Fibroblast of skin of left quadriceps (primary cell): Measurements from ENCODE around the gene HSD3B7.

Experiments used
- DNase-seq, 2 experiments: peaks; one replicate each; pipeline ENCODE4 v3.0.0-alpha.2; 2013; ENCODE audit warnings: low read depth in 2 of 2

HSD3B7 gene

DNA sequence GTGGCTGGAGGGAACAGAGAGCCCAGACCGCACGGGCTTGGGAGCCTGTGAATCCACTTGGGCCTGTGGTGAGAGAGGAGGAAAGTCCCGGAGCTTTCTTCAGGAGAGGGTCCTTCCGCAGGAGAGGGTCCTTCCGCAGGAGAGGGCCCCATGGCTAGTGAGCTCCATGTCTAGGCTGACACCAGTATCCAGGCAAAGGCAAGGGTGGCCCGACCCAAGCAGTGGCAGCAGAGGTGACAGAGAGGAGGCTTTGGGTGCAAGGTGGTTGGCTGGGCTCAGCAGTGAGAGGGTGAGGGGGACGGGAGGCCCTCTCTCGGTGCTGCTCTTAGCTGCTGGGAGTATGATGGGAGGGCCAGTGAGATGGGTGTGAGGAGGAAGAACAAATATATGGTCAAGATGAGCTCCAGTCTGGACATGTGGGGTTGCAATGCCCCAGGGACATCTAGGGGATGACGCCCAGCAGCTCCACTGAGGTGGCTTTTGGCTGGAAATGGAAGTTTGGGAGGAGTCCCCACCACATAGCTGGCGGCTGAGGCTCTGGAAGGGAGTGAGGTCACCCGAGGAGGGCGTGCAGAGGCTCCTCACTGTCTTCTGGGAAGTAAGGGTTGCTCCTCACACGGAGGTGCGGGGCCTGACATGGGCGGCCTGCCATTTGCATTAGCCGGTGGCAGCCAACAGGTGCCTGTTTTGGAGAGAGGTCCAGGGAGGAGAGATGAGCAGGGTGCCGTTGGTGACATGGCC lies 2.3 kb upstream of the HSD3B7 start:
- no peak for DNase-seq

GRCh38 chr16:30983289-30983889 lies 1.6 kb upstream of the HSD3B7 start:
- no peak for DNase-seq

DNA sequence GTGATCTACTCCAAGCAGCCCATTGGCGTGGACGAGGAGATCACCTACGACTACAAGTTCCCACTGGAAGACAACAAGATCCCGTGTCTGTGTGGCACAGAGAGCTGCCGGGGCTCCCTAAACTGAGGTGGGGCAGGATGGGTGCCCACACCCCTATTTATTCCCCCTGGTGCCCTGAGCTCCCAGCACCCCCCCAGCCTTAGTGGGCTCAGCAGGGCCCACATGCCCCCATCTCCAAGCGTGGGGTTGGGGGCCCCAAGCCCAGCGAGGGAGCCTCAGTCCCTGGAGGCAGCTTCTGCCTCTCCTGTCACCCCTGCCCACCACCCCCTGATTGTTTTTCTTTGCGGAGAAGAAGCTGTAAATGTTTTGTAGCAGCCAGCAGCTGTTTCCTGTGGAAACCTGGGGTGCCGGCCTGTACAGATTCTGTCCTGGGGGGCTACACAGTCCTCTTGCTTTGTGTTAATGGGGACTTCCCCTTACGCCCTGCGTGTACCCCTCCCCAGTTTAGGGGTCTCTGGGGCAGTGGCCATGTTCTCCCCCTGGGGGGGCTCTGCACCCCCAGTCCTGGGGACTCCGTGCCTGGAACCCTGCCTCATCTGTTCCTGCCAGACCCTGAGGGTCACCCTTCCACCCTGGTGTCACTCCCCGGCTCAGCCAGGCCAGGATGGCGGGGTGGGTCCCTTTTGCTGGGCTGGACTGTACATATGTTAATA lies 953 bp upstream of the HSD3B7 start:
- DNase-seq = no peak

GRCh38 chr16:30985401-30986128 lies 558 bp downstream of the HSD3B7 start:
- no peak for DNase-seq

GRCh38 chr16:30986129-30986991 lies 1.4 kb downstream of the HSD3B7 start:
- DNase-seq = no peak

DNA sequence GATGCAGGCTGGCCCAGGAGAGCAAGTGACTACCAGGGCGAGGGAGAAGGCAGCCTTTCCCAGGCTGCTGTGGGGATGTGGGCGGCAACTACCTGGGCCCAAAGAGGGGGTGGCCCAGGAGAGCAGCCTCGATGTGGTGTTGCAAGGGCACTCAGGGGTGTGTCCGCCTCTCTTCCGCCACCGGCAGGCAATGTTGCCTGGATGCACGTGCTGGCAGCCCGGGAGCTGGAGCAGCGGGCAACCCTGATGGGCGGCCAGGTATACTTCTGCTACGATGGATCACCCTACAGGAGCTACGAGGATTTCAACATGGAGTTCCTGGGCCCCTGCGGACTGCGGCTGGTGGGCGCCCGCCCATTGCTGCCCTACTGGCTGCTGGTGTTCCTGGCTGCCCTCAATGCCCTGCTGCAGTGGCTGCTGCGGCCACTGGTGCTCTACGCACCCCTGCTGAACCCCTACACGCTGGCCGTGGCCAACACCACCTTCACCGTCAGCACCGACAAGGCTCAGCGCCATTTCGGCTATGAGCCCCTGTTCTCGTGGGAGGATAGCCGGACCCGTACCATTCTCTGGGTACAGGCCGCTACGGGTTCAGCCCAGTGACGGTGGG lies 2.7 kb downstream of the HSD3B7 start:
- DNase-seq = no peak

DNA sequence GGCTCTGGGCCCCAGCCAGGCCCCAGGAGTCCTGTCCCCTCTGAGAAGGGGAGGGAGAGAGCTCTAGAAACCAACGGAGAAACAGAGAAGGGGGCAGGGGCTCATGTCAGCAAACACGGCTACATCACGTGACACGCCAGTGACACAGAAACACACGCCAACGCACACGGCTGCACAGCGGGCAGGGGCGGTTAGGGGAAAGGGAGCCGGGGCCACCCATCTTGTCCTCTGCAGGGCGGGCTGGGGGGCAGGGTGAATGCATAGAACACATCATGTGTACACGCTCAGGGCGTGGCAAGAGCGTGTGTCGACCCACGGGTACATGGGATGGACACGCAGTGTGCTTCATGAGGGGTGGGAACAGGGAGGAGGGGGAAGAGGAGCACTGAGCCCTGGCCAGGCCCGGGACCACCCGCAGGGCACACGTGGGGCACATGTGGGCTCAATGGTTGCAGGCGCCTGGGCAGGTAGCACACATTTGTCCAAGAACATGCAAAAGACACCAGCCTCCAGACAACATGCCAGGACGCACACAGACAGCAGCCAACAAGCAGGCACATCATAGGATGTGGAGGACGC lies 4.6 kb downstream of the HSD3B7 start:
- no peak for DNase-seq

DNA sequence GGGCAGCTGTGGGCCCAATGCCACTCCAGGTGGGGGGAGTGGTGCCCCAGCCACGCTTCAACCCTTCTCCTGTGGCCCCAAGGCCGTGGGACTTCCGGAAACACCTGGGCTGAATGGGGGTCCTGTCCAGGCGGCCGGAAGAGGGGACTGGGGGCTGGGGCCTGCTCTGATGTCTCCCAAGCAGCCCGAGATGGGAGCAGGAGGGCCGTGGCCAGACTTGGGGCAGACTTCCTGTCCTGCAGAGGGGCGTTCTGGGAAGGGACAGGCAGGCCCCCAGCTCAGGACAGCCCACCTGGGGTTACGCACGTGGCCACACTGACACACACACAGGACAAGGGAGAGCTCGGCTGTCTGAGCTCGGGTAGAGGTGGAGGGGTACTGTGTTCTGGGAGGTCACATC lies 5.1 kb downstream of the HSD3B7 start:
- DNase-seq = no peak

GRCh38 chr16:30991052-30991451 lies 6.0 kb downstream of the HSD3B7 start:
- no peak for DNase-seq

DNA sequence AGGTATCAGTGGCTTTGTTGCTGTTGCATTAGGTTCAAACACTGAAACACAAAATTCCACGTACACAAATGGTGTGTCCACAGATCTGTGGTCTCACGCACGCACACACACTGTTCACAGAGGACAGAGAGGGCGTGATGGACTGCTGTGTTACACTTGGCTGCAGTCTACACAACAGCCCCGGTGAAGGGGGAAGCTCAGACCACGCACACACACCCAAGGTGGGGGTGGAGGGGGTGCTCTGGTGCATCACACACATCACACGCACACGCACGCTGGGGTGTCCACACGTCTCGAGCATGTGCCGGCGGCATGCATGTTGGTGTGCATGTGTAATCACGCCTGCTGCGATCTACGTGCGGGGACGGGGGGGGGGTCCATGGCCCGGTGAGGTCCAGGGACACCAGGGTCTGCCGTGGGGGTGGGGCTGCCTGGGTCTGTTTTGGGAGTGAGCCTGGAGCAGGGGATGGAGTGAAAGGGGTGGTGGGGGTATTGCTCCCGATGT lies 7.3 kb downstream of the HSD3B7 start:
- no peak for DNase-seq

DNA sequence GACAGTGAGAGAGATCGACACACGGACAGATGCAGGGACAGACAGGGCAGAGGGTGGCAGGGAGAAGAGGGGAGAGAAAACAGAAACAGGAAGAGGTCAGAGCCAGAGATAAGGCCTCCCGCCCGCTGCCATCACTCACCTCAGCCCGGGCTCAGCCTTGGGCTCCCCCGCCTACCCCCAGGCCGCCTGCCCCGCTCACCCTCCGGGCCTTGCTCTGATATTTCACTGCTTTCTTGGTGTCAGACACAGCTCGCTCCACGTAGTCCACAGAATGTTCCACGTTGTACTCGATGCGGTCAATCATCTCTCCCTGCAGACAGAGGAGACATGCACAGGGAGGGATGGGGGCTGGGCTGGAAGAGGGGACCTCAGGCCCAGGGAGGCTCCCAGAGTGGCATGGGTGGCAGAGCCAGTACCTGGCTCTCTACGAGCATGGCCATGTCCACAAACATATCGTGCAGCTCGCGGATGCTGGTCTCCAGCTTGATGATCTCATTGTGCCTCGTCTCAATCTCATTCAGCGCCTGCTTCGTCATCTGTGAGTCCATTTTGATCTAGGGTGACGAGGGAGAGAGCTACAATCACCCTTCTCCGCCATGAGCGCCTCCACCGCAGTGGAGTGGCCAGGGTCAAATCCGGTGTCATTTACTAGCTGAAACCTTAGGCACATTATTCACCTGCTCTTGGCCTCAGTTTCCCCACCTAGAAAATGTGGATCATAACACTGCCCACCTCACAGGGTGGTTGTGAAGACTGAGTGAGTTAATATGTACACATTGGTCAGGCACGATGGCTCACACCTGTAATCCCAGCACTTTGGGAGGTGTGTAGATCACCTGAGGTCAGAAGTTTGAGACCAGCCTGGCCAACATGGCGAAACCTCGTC lies 8.2 kb downstream of the HSD3B7 start:
- no peak for DNase-seq

DNA sequence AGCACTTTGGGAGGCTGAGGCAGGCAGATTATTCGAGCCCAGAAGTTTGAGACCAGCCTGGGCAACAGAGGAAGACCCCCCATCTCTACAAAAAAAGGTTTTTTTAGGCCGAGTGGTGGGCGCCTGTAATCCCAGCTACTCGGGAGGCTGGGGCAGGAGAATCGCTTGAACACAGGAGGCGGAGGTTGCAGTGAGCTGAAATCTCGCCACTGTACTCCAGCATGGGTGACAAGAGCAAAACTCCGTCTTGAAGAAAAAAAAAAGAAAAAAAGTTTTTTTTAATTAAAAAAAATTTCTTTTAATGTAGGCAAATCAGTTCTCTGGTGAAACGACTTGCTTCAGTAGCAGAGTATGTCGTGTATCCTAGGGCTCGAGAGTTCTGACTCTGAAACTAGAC lies 10.9 kb downstream of the HSD3B7 start:
- no peak for DNase-seq

GRCh38 chr16:30996324-30996984 lies 11.4 kb downstream of the HSD3B7 start:
- DNase-seq = no peak

DNA sequence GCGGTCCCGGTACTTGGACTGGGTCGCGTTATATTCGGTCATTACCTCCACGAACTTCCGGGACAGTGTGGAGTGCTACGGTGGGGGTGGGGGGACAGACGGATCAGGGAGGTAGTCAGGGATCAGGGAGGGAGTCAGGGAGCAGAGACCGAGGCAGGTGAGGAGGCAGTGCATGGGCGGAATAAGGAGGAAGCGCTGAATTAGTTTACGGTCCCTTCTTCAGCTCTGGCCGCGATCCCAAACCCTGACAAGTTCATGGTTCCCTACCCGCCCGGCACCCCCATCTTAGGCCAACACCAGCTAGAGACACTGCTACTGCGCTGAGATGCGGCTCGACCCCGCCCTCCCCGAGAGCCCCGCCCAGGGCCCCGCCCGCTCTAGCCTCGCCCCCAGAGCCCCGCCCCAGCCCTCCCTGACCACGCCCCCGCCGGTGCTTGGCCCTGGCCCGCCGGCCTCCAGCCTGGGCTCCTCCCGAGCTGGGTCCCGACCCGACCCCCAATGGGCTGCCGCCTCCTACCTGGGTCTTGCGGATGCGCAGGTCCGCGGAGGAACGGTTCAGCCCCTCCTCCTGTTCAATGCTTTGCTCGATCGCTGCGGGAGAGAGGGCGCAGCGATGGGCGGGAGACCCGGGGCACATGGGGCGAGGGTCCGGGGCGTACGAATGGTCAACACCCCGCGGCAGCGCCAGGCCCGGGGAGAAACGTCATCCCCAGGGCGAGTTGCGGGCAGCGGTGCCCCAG lies 12.1 kb downstream of the HSD3B7 start:
- peak in 1 of 2 experiments; percentile 36 for DNase-seq

DNA sequence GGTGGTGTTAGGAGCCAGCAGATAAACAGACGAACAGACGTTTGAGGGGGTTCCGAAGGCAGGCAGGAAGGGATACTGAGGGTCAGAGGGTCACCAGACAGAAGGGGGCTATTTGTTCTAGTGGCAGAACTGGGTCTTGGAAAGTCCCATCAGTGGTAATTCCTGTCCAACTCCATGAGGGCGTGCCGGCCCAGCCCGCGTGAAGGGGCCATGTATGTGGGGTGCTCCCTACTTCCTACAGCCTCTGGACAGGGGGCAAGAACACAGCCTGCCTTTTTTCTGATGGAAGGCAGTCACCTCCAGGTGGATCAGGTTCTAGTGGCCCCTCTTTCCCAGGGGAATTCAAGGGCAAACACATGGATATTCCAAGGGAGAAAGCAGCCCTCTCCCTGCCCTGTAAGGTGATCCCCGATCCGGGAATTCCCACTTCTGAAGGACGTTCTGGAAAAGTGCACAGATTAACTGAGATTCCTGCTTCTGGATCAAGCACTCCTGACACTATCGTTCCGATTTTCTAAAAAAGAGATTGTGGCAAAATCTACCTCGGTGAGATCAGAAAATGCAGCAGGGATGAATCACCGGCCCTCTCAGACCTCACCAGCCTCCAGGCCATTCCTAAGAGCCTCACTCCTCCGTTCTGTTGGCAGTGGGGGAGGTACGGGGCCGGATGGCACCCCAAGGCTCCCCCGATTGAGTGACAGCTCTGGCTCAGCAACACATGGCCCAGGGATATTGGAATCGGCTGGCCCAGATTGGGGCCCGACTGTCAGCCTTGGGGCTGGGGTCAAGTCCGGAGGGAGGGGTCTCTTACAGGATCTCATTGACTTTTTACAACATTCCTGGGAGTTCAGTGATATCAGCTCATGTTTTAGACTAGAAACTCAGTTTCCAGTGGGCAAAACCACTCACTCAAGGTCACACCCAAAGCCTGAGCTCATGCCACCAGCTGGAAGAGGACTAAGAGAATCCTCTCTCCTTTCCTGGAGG lies 13.0 kb downstream of the HSD3B7 start:
- peak in 1 of 2 experiments; percentile 44 for DNase-seq

DNA sequence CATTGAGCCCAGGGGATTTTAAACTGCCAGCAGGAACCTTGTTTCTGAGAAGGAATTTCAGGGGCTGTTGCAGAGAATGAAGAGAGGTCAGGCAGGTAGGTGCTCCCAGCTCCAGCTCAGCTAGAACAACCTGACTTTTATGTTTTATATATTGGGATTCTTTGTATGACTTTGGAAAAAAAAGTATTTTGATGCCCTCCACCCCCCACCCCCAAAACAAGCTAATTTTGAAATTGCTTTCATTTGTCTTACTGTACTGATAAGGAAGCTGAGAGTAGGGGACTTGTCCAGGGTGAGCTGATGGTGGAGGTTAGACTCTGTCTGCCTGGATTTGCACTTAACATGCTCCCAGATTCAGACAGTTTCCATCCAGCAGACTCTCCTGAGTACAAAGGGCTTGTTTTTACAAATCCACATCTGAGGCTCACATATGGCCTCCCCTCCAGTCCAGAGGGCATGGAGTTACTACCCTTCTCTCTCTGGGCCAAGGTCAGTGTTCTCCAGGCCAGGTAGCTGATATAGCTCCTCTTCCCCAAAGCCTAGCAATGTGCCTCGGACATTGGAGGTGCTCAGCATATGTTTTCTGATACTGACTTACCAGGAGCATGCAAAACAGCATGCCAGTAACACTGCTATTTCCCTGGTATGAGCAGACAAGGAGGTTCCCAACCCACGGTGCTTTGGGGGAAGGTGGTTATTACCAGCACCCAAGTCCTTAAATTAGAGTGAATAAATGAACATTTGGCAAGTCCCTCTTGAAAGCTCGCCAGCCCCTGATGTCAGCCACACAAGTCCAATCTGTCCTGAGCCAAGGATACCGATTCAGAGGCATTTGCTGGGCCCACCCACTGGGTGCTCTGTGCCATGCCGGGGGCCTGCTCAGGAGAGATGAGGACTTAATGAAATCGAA lies 14.1 kb downstream of the HSD3B7 start:
- no peak for DNase-seq
